ENCODE data around the gene CPN2. TPM values are rescaled to one million over a fixed set of nuclear protein-coding genes. Genes with fewer than 3 reads are reported as not detected.

CPN2 gene
- total RNA-seq, 1 experiment from 2014 or later = not detected

GRCh38 chr3:194336601-194337355 is 14.3 kb downstream of the CPN2 start:
- no peaks in the 10 kb centered on the region for H3K9me3 Mint-ChIP-seq (ENCODE audit: low read depth, unreplicated experiment)
- H3K27me3 Mint-ChIP-seq (ENCODE audit: unreplicated experiment) = peaks cover 45% of the 10 kb centered on the region
- H3K36me3 Mint-ChIP-seq (ENCODE audit: insufficient read depth, unreplicated experiment) = peaks cover 12% of the 10 kb centered on the region
- H3K4me3 Mint-ChIP-seq (ENCODE audit: low read depth, unreplicated experiment) = no peak overlapping the region
- intact Hi-C loops (cut with micrococcal nuclease; ENCODE audit: unreplicated experiment) = loop anchor here (10.0 kb wide), 1 partner anchor 298 kb away; the partner anchor contains the start of gene TMEM44
- no peak overlapping the region for H3K27ac Mint-ChIP-seq (ENCODE audit: unreplicated experiment)
- no peak for DNase-seq
- no TSS peak for BruUV-seq (replicated peaks)
- no peak for TF ChIP-seq CTCF (IDR thresholded peaks at IDR 0.05; ENCODE audit: unreplicated experiment)
- peaks cover 9% of the 10 kb centered on the region for H3K4me1 Mint-ChIP-seq (ENCODE audit: low read depth, unreplicated experiment)
- CTCF ChIA-PET = interaction anchor here (0.8 to 1.0 kb wide), 2 partner anchors 21 to 206 kb away, joined by 3 to 4 read pairs; no protein-coding TSS in a partner anchor

GRCh38 chr3:194333981-194334320 is 17.2 kb downstream of the CPN2 start:
- H3K36me3 Mint-ChIP-seq (ENCODE audit: insufficient read depth, unreplicated experiment) = peaks cover 12% of the 10 kb centered on the region
- H3K4me3 Mint-ChIP-seq (ENCODE audit: low read depth, unreplicated experiment) = peak overlapping the region; percentile 82
- CTCF ChIA-PET = interaction anchor here (0.6 to 1.8 kb wide), 12 partner anchors 10 to 552 kb away, joined by 3 to 10 read pairs (median 4); no protein-coding TSS in a partner anchor
- no peak for TF ChIP-seq CTCF (IDR thresholded peaks at IDR 0.05; ENCODE audit: unreplicated experiment)
- peaks cover 22% of the 10 kb centered on the region for H3K4me1 Mint-ChIP-seq (ENCODE audit: low read depth, unreplicated experiment)
- intact Hi-C loops (cut with micrococcal nuclease; ENCODE audit: unreplicated experiment) = loop anchor here (1.0 to 10.0 kb wide), 3 partner anchors 70 to 301 kb away; partner anchors contain the start of gene TMEM44
- no peak for DNase-seq
- peaks cover 19% of the 10 kb centered on the region for H3K27me3 Mint-ChIP-seq (ENCODE audit: unreplicated experiment)
- peak overlapping the region; percentile 26 for H3K27ac Mint-ChIP-seq (ENCODE audit: unreplicated experiment)
- no peaks in the 10 kb centered on the region for H3K9me3 Mint-ChIP-seq (ENCODE audit: low read depth, unreplicated experiment)
- no TSS peak for BruUV-seq (replicated peaks)

- peak overlapping the region; percentile 26 for H3K27ac Mint-ChIP-seq (ENCODE audit: unreplicated experiment)
- H3K9me3 Mint-ChIP-seq (ENCODE audit: low read depth, unreplicated experiment) = no peaks in the 10 kb centered on the region
- peaks cover 12% of the 10 kb centered on the region for H3K36me3 Mint-ChIP-seq (ENCODE audit: insufficient read depth, unreplicated experiment)
- peak; percentile 100 for TF ChIP-seq CTCF (IDR thresholded peaks at IDR 0.05; ENCODE audit: unreplicated experiment)
- intact Hi-C loops (cut with micrococcal nuclease; ENCODE audit: unreplicated experiment) = loop anchor here (1.0 to 10.0 kb wide), 2 partner anchors 71 to 301 kb away; partner anchors contain the start of gene TMEM44
- peak; percentile 97 for DNase-seq
- CTCF ChIA-PET = interaction anchor here (0.6 to 1.8 kb wide), 12 partner anchors 10 to 551 kb away, joined by 3 to 10 read pairs (median 4); no protein-coding TSS in a partner anchor
- peaks cover 22% of the 10 kb centered on the region for H3K4me1 Mint-ChIP-seq (ENCODE audit: low read depth, unreplicated experiment)
- H3K4me3 Mint-ChIP-seq (ENCODE audit: low read depth, unreplicated experiment) = peak overlapping the region; percentile 82
- H3K27me3 Mint-ChIP-seq (ENCODE audit: unreplicated experiment) = peaks cover 19% of the 10 kb centered on the region
- BruUV-seq (replicated peaks) = no TSS peak
These were observed 17.7 kb downstream of the CPN2 start for GRCh38 chr3:194333212-194333980.

- BruUV-seq (replicated peaks) = no TSS peak
- TF ChIP-seq CTCF (IDR thresholded peaks at IDR 0.05; ENCODE audit: unreplicated experiment) = no peak
- Mint-ChIP-seq H3K27ac (ENCODE audit: unreplicated experiment) (peak overlapping the region; percentile 26), H3K27me3 (ENCODE audit: unreplicated experiment) (peaks cover 19% of the 10 kb centered on the region), H3K4me1 (ENCODE audit: low read depth, unreplicated experiment) (peaks cover 22% of the 10 kb centered on the region), H3K4me3 (ENCODE audit: low read depth, unreplicated experiment) (peak overlapping the region; percentile 82), H3K9me3 (ENCODE audit: low read depth, unreplicated experiment) (no peaks in the 10 kb centered on the region), H3K36me3 (ENCODE audit: insufficient read depth, unreplicated experiment) (peaks cover 12% of the 10 kb centered on the region)
- CTCF ChIA-PET = interaction anchor here (1.0 to 1.8 kb wide), 6 partner anchors 10 to 551 kb away, joined by 4 to 10 read pairs (median 4); no protein-coding TSS in a partner anchor
- no peak for DNase-seq
- intact Hi-C loops (cut with micrococcal nuclease; ENCODE audit: unreplicated experiment) = loop anchor here (1.0 to 10.0 kb wide), 2 partner anchors 71 to 302 kb away; partner anchors contain the start of gene TMEM44
These were observed 18.3 kb downstream of the CPN2 start for GRCh38 chr3:194332858-194333211.

All from Calu3 (cell line).